SHP77 (cell line): ENCODE data around the gene ROCK1.
A peak's percentile ranks its signal among the peaks of the same experiment; 100 is the strongest.
"Not testable (repeated sequence)": the region's sequence is repeated elsewhere in the genome, so short reads cannot be mapped to it uniquely, and the experiment has no call there.

ENCODE experiments used
- DNase-seq, 2 experiments: peaks; one replicate each; lab custom pipeline; 2025; lab: John Stamatoyannopoulos, UW

The ROCK1 gene

GRCh38 chr18:21052385-21052784 lies 59.2 kb downstream of the ROCK1 start:
- DNase-seq, result no peak

GRCh38 chr18:21051620-21052019 lies 60.0 kb downstream of the ROCK1 start:
- no peak for DNase-seq

- no peak for DNase-seq
Observed at GRCh38 chr18:21049306-21049705, 62.3 kb downstream of the ROCK1 start.

DNA sequence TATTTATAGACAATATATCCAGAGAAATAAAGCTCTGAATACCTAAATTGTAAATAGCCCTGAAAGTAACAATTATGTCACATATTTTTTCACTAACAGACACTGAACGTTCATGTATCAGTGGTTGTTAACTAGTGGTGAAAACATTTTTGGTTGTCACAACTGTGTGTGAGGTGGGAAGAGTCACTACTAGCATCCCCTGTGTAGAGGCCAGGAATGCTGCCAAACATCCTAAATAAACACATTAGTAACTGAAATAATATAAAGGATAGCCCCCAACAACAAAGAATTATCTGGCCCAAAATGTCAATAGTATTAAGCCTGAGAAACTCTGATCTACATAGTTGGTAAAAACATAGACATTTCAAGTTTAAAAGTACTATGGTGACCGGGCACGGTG lies 64.5 kb downstream of the ROCK1 start:
- DNase-seq, result no peak

DNA sequence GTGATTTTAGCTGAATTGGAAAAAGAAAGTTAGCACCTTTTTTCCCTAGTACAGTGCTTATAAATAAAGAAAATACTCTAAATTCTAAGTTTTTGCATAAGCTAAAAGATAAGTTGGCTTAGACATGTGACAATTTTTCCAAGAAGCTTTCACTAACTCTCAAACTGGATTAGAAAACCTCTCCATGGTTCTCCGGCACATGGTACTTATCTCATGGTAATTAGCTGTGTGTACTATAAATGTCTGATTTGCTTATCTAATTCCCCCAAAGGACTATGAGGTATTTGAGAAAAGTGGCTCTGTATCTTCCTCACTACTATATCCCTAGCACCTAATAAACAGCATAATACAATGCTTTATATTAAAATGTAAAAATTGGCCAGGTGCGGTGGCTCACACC lies 71.1 kb downstream of the ROCK1 start:
- DNase-seq, result no peak

GRCh38 chr18:21038201-21038600 lies 73.4 kb downstream of the ROCK1 start:
- no peak for DNase-seq

DNA sequence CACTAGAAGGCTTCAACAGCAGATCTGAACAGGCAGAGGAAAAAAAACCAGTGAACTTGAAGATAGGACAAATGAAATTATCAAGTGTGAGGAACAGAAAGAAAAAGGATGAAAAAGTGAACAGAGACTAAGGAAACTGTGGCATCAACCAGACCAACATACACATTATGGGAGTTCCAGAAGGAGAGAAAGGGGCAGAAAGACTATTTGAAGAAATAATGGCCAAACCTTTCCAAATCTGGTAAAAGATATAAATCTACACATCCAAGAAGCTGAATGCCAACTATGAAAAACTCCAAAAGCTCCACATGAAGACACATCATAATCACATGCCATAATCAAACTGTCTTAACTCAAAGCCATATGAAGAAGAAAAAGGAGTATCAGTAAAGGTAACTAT lies 79.8 kb downstream of the ROCK1 start:
- DNase-seq, result no peak

DNA sequence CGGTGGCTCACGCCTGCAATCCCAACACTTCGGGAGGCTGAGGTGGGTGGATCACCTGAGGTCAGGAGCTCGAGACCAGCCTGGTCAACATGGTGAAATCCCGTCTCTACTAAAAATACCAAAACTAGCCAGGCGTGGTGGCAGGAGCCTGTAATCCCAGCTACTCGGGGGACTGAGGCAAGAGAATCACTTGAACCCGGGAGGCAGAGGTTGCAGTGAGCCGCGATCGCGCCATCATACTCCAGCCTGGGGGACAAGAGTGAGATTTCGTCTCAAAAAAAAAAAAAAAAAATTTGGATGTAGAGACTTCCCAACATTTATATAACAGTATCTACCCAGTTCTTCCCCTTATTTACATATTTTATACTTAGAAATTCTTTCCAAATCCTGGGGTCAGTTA lies 93.4 kb downstream of the ROCK1 start:
- DNase-seq, result not testable (repeated sequence)

- DNase-seq, result no peak
Observed at GRCh38 chr18:21012308-21012707, 99.3 kb downstream of the ROCK1 start.

- DNase-seq, result no peak
Observed at GRCh38 chr18:21004726-21005125, 106.9 kb downstream of the ROCK1 start.

GRCh38 chr18:21000667-21001066 lies 110.9 kb downstream of the ROCK1 start:
- DNase-seq, result no peak

GRCh38 chr18:20997371-20997770 lies 114.2 kb downstream of the ROCK1 start:
- no peak for DNase-seq

DNA sequence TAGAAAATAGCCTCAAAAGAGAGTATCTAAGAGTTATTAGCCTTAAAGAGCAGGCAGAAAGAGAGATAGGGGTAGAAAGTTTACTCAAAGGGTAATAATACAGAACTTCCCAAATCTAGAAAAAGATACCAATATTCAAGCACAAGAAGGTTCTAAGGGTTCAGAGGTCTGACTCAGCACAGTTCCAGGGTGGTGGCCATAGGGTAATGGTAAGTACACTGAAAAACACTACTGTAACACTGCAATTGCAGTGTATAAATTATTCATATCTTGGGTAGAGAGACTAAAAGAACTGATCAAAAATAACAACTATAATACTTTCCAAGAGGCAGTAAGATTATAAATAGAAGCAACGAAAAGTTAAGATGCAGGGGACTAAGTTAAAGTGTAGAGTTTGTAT lies 115.2 kb downstream of the ROCK1 start:
- DNase-seq, result no peak

DNA sequence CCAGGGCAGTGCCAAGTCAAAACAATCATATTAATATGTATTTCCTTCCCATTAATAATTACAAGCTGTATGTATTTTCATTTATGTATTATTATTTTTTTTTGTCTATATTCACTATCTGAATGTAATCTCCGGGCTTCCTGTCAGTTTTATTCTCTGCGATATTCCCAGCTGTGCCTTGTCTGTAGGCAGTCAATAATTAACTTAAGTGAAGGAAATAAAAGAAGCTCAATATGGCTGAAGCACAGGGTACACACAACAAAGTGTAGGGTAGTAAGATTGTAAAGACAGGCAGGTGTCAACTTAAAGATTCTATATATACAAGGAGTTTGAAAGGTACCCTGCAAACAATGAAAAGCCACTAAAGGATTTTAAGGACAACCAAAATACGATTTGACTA lies 122.9 kb downstream of the ROCK1 start:
- DNase-seq, result no peak

DNA sequence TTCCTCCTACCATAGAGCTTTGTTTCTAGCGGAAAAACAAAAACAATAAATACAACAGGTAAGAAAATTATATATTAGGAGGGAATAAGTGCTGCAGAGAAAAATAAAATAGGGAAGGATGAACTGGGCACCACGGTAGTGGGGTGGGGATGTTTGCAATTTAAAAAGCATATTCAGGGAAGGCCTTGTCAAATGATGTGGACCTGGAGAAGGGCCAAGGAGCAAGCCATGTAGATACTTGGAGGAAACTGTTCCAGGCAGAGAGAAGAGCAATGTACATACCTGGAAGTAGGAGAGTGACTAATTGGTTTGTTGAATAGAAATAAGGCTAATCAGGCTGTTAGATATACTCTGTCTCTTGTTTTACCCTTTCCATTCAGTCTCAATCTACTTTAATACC lies 136.5 kb downstream of the ROCK1 start:
- DNase-seq, result no peak

GRCh38 chr18:20971886-20972267 lies 139.7 kb downstream of the ROCK1 start:
- DNase-seq, result peak in 1 of 2 experiments; percentile 2

DNA sequence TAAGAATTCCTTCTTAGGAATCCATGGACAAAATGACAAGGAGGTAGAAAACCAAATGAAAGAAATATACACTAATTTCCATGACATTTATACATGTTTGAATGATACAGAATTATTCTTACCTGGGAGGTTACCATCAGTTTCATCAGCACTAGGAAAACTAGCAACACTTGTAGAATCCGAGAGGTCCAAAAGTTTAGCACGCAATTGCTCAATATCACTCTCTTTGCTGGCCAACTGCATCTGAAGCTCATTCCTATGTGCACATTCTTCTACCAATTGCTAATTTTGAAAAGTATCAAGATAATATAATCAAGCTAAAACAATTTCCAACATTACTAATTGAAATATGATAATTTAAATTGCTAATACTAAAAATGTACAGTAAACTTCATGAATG lies 144.8 kb downstream of the ROCK1 start:
- no peak for DNase-seq

DNA sequence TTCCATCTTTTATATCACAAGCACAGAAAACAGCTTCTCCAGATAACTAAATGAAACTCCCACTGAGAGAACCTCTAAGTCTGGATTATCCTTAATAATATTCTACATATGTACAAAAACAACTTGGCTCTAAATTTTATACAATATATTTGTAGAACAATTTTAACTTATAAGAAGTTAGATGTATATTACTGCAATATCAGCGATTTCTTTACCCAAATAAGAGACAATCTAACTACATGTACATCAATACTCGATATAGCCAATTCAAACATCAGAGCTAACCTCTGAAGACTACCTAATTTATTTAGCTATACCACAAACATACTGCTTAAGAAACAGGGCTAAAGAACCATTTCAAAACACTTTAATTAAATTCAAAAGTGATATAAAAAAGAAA lies 148.6 kb downstream of the ROCK1 start:
- no peak for DNase-seq

DNA sequence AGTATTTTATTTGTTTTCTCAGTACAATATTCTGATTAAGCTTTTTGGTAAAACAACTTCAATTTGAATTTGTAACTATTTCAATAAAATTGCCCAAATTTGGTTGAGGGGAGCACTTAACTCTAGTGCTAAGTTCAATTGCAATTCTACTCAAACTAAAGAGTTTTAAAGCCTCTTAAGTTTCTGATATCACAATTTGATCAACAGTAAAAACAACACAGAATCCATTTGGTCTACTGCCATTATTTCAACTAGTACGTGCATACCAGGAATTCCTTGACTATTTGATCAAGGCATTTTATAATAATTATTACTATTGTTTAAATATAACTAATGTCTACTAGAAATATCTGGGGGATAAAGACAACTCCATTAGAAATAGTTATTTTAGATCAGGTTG lies 150.9 kb downstream of the ROCK1 start:
- DNase-seq, result no peak

GRCh38 chr18:20950827-20951226 lies 160.8 kb downstream of the ROCK1 start:
- not testable (repeated sequence) for DNase-seq
